Smooth muscle cell of the brain vasculature (primary cell): ENCODE data around the gene CCDC150.
"Not testable (repeated sequence)": the region's sequence is repeated elsewhere in the genome, so short reads cannot be mapped to it uniquely, and the experiment has no call there.

Source experiments
- DNase-seq: peaks from one replicate; pipeline ENCODE4 v3.0.0-alpha.2; 2012; ENCODE audit warnings: low read depth, low spot score

Gene CCDC150

GRCh38 chr2:196712867-196713266 lies 73.4 kb downstream of the CCDC150 start:
- DNase-seq, result no peak

GRCh38 chr2:196718419-196719109 lies 79.0 kb downstream of the CCDC150 start:
- no peak for DNase-seq

- DNase-seq, result peak; percentile 86
Measured at GRCh38 chr2:196719110-196719872, 79.8 kb downstream of the CCDC150 start.

GRCh38 chr2:196723571-196723970 lies 84.1 kb downstream of the CCDC150 start:
- DNase-seq, result no peak

- DNase-seq, result no peak
Measured at GRCh38 chr2:196725218-196725617, 85.7 kb downstream of the CCDC150 start.

- no peak for DNase-seq
Measured at GRCh38 chr2:196725882-196726281, 86.4 kb downstream of the CCDC150 start.

GRCh38 chr2:196729418-196729817 lies 89.9 kb downstream of the CCDC150 start:
- DNase-seq, result no peak

GRCh38 chr2:196736646-196737045 lies 97.1 kb downstream of the CCDC150 start:
- not testable (repeated sequence) for DNase-seq

GRCh38 chr2:196737046-196737445 lies 97.5 kb downstream of the CCDC150 start:
- no peak for DNase-seq

GRCh38 chr2:196739031-196739430 lies 99.5 kb downstream of the CCDC150 start:
- no peak for DNase-seq

- DNase-seq, result no peak
Measured at GRCh38 chr2:196742216-196742615, 102.7 kb downstream of the CCDC150 start.

- DNase-seq, result no peak
Measured at GRCh38 chr2:196742685-196743084, 103.2 kb downstream of the CCDC150 start.

GRCh38 chr2:196743165-196743564 lies 103.7 kb downstream of the CCDC150 start:
- no peak for DNase-seq

GRCh38 chr2:196745711-196746110 lies 106.2 kb downstream of the CCDC150 start:
- DNase-seq, result no peak

GRCh38 chr2:196747400-196747799 lies 107.9 kb downstream of the CCDC150 start:
- no peak for DNase-seq

- no peak for DNase-seq
Measured at GRCh38 chr2:196748123-196748522, 108.6 kb downstream of the CCDC150 start.

- DNase-seq, result no peak
Measured at GRCh38 chr2:196750291-196750923, 110.9 kb downstream of the CCDC150 start.

GRCh38 chr2:196750977-196751631 lies 111.6 kb downstream of the CCDC150 start:
- peak; percentile 63 for DNase-seq

GRCh38 chr2:196758474-196759377 lies 119.2 kb downstream of the CCDC150 start:
- DNase-seq, result no peak

GRCh38 chr2:196759378-196759706 lies 119.8 kb downstream of the CCDC150 start:
- DNase-seq, result no peak

GRCh38 chr2:196767101-196767500 lies 127.6 kb downstream of the CCDC150 start:
- DNase-seq, result no peak
